ENCODE data around the gene RALGPS1. TPM values are rescaled to one million over a fixed set of nuclear protein-coding genes. Genes with fewer than 3 reads are reported as not detected.

The RALGPS1 gene
- total RNA-seq, 4 donors from 2014 or later, result 2.2 to 10.3 (median 5.4) TPM

GRCh38 chr9:127255692-127256091 lies 341.1 kb downstream of the RALGPS1 start:
- H3K27me3 ChIP-seq, result no peaks in the 10 kb centered on the region
- peaks cover 7 to 11% of the 10 kb centered on the region in 2 donors for H3K4me1 ChIP-seq
- intact Hi-C loops (cut with DNase I; ENCODE audit: low total_unique reads) (no loop called here), in situ Hi-C loops (cut with MboI; ENCODE audit: low sequenced_read_pairs in 4 of 4) (no loop called here)
- ATAC-seq, result no peak
- H3K36me3 ChIP-seq, result no peaks in the 10 kb centered on the region
- TF ChIP-seq CTCF (IDR thresholded peaks at IDR 0.05 in 4 of 5, conservative IDR thresholded peaks at IDR 0.05 in 1 of 5) (no peak), POLR2A (IDR thresholded peaks at IDR 0.05) (no peak)
- no peak for DNase-seq
- no peak overlapping the region for H3K4me3 ChIP-seq
- H3K9me3 ChIP-seq, result no peaks in the 10 kb centered on the region
- no peak overlapping the region for H3K27ac ChIP-seq

- Histone ChIP-seq H3K4me1 (peaks cover under 1 to 4% of the 10 kb centered on the region in 2 donors), H3K36me3 (no peaks in the 10 kb centered on the region), H3K27ac (no peak overlapping the region), H3K9me3 (no peaks in the 10 kb centered on the region), H3K27me3 (no peaks in the 10 kb centered on the region), H3K4me3 (no peak overlapping the region)
- DNase-seq, result no peak
- no peak for TF ChIP-seq POLR2A (IDR thresholded peaks at IDR 0.05)
- no peak for TF ChIP-seq CTCF (IDR thresholded peaks at IDR 0.05 in 4 of 5, conservative IDR thresholded peaks at IDR 0.05 in 1 of 5)
- intact Hi-C loops (cut with DNase I; ENCODE audit: low total_unique reads), result no loop called here
- in situ Hi-C loops (cut with MboI; ENCODE audit: low sequenced_read_pairs in 4 of 4), result no loop called here
- ATAC-seq, result no peak
These were observed 341.7 kb downstream of the RALGPS1 start for GRCh38 chr9:127256324-127256723.

- no peak for DNase-seq
- Histone ChIP-seq H3K4me3 (no peak overlapping the region), H3K4me1 (peaks cover 10 to 11% of the 10 kb centered on the region in 2 donors), H3K9me3 (no peaks in the 10 kb centered on the region), H3K27ac (peak overlapping the region in 1 of 4 donors; percentile 24), H3K27me3 (no peaks in the 10 kb centered on the region), H3K36me3 (no peaks in the 10 kb centered on the region)
- no peak for ATAC-seq
- in situ Hi-C loops (cut with MboI; ENCODE audit: low sequenced_read_pairs in 4 of 4) (no loop called here), intact Hi-C loops (cut with DNase I; ENCODE audit: low total_unique reads) (no loop called here)
- TF ChIP-seq POLR2A (IDR thresholded peaks at IDR 0.05) (no peak), CTCF (IDR thresholded peaks at IDR 0.05 in 4 of 5, conservative IDR thresholded peaks at IDR 0.05 in 1 of 5) (no peak)
These were observed 344.3 kb downstream of the RALGPS1 start for GRCh38 chr9:127258606-127259471.

- ATAC-seq (no peak), DNase-seq (no peak)
- Histone ChIP-seq H3K4me1 (peaks cover 10 to 17% of the 10 kb centered on the region in 2 donors), H3K27me3 (no peaks in the 10 kb centered on the region), H3K4me3 (no peak overlapping the region), H3K36me3 (no peaks in the 10 kb centered on the region), H3K27ac (no peak overlapping the region), H3K9me3 (no peaks in the 10 kb centered on the region)
- intact Hi-C loops (cut with DNase I; ENCODE audit: low total_unique reads), result no loop called here
- in situ Hi-C loops (cut with MboI; ENCODE audit: low sequenced_read_pairs in 4 of 4), result no loop called here
- TF ChIP-seq CTCF (IDR thresholded peaks at IDR 0.05 in 4 of 5, conservative IDR thresholded peaks at IDR 0.05 in 1 of 5) (no peak), POLR2A (IDR thresholded peaks at IDR 0.05) (no peak)
These were observed 348.0 kb downstream of the RALGPS1 start for GRCh38 chr9:127262602-127263001.

All from gastrocnemius medialis (tissue), 4 donors.